ENCODE data around the gene BANF2.
A peak's percentile ranks its signal among the peaks of the same experiment; 100 is the strongest.

The BANF2 gene

DNA sequence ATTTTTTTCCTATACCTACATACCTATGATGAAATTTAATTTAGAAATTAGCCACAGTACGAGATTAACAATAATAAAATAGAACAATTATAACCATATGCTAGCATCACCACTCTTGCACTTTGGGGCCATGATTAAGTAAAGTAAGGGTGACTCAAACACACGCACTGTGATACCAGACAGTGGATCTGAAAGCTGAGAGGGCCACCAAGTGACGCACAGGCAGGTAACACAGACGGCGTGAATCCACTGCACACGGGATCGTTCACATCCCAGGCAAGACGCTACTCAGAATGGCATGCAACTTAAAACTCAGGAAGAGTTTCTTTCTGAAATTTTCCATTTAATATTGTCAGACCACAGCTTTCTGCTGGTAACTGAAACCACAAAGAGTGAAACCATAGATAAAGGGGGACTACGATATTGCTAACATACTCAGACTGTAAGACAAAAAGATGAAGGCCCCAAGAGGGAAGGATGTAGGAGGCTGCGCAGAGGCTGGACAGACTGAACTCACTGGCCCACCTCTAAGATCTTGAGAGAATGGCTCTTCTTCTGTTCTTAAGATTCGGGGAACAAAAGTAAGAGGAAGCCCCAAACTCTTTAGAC lies 35.6 kb upstream of the BANF2 start:
- no peak for DNase-seq (ENCODE audit: low read depth)

DNA sequence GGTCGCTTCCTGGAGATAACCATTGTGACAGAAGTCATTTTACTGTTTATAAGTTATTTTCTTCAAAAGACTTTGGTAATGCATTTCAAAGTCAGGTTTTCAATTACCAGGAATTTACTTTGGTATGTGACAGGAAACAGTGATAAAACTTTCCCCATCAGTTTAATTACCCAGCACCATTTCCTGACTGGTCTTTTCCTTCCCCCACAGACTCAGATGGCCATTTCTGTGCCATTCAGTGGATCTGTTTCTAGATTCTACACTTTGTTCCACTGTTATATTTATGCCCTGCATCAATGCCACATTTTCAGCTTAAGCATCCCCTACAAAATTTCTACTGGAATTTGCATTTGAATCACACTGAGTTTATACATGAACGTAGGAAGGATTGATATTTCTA lies 34.0 kb upstream of the BANF2 start:
- DNase-seq (ENCODE audit: low read depth) = no peak

DNA sequence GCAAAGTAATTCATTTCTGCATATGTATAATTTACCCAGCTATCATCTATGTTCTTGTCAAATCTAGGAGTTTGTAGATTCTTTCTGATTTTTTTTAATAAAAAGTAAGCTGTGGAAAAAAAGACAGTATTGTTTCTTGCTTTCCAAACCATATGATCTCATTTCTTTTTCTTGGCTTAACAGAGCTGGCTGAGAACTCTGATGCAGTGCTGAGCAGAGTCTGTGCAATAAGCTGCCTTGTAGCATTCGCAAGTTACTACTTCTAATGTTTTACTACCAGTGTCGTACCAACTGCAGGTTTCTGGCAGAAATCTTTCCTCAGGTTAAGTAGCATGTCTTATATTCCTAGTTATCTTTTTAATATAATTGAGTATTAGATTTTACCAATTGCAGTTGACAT lies 33.3 kb upstream of the BANF2 start:
- DNase-seq (ENCODE audit: low read depth) = no peak

DNA sequence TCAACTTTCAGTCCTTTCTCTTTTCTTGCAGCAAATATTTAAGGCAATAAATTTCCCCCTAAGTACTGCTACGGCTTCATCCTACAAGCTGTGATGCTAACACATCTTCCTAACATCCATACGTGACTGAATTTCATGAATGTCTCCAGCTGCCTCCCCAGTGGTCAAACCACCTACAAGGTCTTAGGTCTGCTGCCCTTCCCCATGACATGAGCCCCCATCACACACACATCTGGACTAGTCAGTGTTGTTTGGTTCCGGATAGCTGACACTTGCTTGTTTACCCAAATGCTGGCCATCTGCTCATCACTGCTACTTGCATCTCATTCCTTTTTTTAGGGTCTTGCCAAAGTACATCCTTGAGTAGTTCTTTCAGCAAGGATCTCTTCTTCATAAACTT lies 32.3 kb upstream of the BANF2 start:
- DNase-seq (ENCODE audit: low read depth) = no peak

DNA sequence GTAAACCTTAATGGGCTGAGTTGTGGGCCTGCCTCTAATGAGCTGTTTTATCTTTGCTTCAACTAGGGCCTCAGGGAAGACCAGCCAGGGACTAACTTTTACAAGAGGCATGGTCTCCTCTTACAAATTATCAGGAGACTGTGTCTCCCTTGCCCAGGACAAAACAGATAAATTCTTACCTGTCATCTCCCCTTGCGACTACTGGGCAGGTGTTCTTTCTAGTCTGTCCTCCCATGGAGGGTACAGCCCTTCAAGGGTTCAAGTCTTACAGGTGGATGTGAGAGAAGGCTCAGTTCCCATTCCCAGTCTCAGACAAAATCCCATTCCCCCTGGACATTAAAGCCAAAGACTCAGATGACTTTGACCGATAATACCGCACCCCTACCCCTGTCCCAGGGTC lies 31.3 kb upstream of the BANF2 start:
- DNase-seq (ENCODE audit: low read depth) = no peak

DNA sequence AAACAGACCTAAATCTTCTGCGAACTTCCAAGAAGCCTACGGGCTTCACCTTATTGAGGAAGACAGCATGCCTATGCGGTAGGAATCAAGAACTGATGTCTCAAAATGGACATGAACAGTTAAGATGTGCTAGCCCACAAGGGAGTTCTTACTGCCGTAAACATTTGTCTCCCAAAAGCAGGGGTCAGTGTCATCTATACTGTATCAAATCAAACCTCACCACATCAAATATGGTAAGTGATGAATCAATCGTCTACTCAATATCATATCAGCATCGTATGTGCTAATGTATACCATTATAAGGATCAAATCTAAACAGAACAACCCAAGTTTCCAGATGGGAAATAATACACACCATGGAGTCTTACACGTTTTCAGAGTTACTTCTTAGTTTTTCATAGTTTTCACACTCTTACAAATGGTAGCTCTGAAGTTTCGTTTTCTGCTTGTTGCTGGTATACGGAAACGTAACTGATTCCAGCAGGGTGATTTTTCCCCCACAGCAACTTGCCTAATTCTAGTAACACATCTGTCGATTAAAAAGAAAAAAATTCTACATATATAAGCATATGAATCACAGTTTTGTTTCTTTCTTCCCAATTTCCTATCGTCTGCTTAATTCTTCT lies 30.3 kb upstream of the BANF2 start:
- DNase-seq (ENCODE audit: low read depth) = no peak

DNA sequence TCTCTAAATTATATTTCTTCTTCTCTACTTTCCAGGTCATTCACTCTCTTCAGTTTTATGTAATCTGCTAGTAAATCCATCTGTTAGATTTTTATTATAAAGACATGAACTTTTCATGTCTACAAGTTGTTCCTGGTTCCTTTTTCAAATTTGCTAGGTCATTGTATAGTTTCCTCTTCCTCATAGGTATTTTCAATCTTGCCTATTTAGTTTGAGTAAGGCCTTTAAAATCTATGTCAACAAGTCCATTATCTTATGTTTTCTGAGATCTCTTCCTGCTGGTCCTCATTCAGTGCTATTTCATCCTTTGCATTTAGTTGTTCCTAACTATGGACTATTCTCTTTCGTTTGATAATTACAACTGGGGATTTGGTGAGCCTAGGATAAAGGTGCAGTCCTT lies 28.8 kb upstream of the BANF2 start:
- DNase-seq (ENCODE audit: low read depth) = no peak

DNA sequence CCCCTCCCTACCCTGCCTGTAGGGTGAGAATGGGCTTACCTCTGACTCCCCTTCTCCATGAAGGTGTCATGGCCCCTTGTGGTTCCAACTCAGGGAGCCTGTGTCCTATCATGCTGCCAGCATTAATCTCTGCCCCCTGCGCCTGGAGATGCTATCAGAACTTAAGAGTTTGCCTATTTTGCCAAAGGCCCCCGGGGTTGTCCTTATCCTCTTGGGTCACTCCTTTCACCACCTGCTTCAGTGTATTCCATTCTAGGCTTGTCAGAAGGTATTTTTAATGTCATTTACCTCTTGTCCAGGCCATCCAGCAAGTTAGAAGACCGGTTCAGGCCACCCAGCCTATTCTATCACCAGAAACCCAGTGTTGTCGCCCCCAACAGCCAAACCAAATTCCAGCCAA lies 28.2 kb upstream of the BANF2 start:
- DNase-seq (ENCODE audit: low read depth) = no peak

DNA sequence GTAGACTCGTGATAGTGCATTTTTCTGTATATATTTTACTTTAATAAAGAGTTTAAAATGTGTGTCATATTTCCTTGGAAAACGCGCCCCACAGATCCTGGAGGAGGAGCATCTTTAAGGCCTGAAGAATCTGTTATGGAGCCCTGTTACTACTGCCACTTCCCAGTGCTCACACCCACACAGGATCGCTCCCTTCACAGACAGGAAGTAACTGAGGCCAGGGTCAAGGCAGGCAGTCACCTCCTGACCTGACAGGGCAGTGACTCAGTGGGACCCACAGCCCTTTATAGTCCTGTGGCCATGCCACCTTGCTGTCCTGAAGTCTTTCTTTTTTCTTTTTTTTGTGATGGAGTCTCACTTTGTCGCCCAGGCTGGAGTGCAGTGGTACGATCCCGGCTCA lies 26.7 kb upstream of the BANF2 start:
- no peak for DNase-seq (ENCODE audit: low read depth)

DNA sequence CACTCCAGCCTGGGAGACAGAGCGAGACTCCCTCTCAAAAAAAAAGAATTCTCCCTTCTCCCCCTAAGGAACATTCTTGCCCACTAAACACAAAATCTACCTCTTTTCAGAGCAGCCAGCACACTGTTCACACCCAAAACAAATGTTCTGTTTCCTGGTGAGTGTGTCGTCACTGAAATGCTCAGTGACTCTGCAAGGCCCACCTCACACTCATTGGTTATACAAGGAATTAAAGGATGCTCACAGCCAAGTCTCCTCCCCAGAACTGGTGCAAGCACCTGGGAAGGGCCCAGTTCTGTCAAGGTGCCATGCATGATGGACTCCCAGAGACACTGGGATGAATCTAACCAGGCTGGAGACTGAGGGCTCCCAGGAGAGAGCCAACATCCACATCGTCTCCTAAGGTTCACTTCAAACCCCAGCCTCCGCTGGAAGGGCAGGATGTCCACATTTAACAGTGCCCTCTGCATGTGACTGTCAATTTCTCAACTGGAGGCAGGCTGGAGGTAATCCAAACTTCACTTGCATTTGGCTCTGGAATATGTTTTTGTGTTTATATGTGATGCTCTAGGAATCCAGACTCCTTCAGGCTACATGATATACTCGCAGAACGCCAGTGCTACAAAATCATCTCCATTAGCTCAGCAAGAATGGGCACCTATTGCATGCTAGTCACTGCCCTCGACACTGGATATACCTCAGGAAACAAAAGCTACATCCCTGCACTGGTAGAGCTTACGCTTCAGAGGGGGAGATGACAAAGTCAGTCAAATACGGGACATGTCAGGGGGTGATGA lies 24.8 kb upstream of the BANF2 start:
- no peak for DNase-seq (ENCODE audit: low read depth)

DNA sequence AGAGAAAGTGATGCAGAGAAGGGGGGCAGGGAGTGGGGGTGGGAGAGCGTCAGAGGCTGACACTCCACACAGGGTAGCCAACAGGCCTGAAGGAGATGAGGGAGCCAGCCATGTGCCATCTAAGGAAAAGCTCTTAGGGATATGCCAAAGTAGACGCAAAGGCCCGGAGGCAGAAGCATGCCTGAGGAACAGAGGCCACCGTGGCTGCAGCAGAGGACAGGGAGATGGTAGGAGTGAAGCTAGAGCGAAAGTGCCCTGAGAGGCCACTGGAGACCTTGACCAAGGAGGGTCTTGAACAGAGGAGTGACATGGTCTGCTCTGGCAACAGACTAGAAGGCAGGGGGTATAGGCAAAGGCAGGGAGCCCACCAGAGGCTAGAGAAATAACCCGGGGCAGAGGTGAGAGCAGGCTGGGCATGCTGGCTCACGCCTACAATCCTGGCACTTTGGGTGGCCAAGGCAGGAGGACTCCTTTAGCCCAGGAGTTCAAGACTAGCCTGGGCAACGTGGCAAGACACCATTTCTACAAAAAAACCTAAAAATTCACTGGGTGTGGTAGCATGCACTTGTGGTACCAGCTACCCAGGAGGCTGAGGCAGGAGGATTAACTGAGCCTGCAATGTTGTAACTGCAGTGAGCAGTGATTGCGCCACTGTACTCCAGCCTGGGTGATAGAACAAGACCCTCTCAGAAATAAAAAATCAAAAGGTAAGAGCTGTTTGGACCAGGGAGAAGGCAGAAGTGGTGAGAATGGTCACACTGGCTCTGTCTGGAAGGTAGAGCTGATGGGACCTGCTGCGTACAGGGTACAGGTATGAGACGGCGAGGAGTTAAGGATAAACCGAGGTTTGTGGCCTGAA lies 24.0 kb upstream of the BANF2 start:
- no peak for DNase-seq (ENCODE audit: low read depth)

DNA sequence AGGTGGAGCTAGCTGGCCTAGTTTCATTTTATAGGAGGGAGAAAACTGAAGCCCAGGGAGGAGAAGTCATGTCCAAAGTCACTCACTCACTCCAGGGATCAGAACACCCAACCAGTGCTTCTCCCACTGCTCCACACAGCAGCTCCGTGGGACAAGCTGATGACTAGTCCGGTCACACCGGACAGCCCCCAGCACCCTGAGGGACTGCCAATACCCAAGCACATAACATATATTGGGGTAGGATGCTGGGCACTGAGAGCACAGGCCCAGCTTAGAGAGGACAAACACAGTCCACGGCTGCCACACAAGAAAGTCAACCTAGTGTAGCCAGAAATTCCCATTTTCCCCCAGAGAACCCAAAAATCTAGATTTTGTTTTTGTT lies 23.4 kb upstream of the BANF2 start:
- no peak for DNase-seq (ENCODE audit: low read depth)

DNA sequence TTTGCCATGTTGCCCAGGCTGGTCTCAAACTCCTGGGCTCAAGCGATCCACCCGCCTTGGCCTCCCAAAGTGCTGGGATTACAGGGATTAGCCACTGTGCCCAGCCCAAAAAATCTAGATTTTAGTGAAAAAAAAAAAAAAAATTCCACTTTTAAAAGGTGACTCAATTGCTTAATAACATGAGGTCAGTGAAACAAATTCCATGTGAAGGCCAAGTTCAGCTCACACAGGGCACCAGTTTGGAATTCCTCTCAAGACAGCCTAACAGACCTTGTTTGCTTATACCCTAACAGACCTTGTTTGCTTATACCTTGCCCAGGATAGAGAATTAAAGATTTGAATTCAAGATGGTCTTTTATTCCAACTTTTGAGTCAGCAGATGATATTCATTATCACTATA lies 22.8 kb upstream of the BANF2 start:
- DNase-seq (ENCODE audit: low read depth) = no peak

DNA sequence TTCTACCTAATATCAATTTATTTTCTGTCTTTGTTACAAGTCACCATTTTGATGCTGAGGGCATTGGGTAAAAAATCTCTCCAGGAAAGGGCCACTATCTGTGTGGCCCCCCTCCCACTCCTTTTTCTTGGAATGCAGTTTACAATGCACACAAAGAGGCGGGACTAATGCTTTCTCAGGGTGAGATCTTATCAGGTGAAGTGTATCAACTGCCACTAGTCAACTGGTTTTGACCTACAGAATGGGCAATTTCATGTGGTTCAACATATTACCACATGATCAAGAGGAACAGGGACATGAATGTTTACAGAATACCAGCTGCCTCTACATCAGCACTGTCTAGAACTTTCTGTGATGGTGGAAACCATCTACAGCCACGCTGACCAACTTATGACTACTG lies 21.5 kb upstream of the BANF2 start:
- no peak for DNase-seq (ENCODE audit: low read depth)

DNA sequence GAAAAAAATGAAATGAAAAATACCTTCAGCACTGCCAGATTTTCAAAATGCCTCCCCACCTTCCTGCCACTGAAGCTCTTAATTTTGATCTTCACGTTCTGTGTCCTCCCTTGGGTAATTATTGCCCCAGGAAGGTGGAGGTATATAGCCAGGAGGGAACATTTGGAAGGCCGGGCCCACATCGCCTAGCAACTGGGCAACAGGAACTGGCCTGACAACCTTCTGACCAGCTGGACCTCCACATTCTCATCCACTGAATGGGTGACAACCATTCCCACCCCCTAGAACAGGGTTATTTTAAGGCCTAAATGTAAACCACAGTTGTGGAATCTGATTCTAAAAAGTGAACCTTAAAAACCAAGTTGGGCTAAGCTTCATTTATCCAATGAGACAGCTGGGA lies 20.9 kb upstream of the BANF2 start:
- DNase-seq (ENCODE audit: low read depth) = no peak

DNA sequence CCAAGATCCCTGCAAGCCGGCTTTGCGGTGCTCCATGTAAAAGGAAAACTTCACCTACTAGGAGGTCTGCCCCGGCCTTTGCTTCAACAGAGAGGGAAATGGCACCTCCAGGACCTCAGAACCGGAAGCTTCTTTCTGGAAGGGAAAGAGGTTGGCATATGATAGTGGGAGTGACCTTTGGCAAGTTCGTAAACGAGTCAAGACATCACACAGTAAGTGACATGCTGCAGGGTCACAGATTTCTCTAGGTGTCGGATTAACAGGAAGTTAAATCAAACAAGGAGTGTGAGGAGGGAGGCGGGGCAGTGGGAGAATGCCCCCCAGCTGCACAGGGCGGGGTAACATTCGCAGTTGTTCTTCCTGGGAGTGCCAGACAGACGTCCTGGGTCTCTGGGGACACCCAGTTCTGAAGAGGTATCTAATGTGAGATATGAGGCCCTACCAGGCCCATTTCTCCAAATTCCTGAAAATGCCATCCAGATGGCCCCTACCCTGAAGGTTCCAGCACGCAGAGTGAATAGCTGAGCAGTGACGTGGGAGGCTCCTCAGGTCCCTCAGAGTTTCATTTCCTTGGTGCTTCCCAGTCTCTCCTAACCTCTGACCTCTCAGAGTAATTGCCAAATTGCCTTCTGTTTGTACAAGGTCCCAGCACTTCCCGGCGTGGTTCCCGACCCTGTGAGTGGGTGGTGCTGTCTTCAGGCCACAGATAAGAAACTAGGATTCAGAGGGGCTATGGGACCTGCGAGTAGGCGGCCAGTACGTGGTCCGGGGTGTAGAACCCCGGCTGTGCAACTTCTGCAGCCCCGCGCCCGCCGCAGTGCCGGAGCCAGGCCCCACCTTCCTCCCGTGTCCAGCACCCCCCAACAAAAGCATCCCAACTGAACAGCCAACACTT lies 19.6 kb upstream of the BANF2 start:
- no peak for DNase-seq (ENCODE audit: low read depth)

DNA sequence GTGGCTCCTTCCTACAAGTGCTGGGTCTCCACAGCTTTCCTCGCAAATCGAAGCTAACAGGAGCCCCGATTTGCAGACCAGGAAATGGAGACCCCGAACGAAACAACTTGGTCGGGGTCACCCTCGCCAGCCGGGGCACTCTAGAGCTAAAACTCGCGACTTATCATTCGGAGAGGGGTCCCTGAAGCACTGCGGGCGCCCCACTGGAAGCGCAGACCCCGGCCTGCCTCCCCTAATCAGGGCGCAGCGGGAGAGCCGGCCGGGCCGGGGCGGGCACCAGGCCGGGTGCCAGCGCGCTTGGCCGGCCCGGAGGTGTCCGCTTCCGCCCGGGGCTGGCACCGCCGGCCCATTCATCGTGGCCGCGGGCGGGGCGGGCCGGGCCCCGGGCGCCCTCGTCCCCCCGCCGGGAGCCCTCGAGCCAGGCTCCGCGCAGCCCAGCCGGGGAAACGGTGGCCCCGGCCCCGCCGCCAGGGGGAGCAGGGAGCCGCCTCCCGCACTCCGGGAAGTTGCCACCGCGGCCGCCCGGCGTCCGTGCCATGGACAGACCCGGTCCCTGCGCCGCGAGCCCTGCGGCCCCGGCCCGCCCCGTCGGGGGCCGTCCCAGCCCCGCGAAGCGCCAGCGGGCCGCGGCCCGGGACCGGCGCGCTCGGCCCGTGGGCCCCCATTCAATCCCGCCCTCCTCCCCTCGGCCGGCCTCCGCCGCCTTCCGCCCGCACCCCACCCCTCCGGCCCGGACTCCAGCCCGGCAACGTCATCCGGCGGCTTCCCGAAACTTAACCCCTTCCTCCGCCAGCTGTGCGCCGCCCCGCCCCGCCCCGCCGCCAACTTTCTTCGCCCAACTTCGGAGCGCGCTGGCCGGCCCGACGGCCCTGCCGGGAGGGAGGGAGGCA lies 18.7 kb upstream of the BANF2 start:
- peak; percentile 53 for DNase-seq (ENCODE audit: low read depth)

DNA sequence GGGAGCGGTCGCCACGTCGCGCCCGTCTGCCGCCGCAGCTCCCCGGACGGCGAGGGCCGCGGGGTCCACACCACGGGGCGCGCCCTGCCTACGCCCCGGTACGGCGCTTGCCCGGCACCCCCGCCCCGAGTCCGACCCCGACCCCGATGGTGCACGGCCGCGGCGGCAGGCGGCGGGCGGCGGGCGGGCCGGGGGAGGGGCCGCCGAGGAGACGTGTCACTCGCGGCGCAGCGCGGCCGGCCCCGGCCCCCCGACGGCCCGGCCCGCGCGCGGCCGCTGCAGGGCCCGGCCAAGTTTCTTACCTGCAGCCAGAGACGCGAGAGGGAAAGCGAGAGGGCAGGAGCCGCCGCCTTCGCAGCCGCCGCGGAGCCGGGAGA lies 18.1 kb upstream of the BANF2 start:
- DNase-seq (ENCODE audit: low read depth) = no peak

DNA sequence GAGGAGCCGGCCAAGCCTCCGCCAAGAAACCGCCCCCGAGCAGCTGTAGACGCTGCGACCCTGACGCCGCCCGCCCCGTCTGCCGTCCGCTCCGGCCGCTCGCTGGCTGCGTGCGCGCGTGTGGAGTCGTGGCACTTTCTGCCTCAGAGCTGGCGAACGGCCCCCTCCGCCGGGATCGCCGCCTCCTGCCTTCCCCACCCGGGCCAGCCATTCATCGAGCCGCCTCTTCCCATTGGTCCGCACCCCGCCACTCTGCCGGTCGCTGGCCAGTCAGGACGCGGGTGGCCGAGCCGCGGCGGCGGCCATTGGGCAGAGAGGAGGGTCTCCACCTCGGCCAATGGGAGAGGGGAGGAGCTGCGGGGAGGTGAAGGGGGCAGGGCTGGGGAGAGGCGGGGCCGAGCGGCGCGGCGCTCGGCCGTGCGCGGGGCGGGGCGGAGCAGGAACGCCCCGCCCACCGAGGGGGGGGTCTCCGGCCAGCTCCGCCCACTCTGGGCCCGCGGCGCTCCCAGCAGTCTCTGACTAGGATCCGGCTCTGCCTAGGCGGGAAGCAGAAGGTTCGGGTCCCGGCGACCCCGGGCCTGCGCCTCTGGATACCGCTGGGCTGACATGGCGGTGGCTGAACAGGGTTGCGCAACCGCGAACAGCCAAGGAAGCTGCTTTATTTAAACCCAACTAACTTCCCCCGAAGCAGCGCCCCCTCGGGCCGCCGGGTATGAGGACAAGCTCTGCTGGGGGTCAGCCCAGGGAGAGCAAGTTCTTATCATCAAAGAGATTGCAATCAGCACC lies 17.5 kb upstream of the BANF2 start, which contains the start of gene RRBP1:
Gene RRBP1, minus strand, starts transcription at position 140 of the 786 bp plus-strand sequence. CDS start 21,735 bp downstream, outside the sequence.
- peak; percentile 87 for DNase-seq (ENCODE audit: low read depth)

DNA sequence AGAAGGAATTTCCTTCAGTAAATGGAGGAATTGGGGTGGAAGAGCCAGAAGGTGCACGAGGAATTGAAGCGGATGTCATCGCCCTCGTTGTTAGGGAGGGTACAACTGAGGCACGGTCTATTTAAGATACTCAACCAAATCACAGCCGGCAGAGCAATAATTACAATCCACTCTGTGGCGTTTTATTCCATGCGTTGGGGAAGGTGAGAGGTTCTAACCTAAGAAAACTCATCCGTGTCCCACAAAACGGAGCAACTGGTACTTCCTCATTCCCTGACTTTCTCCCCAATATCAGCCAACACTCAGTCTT lies 16.9 kb upstream of the BANF2 start:
- DNase-seq (ENCODE audit: low read depth) = no peak

All from stimulated activated CD8-positive, alpha-beta memory T cell treated with anti-CD3 and anti-CD28 coated beads, Interleukin-15, amount 100 ng/mL, for 1 hour (primary cell).